OCI-LY7 (cell line): ENCODE measurements around the gene SLC41A3. TPM values are rescaled to one million over a fixed set of nuclear protein-coding genes. Genes with fewer than 3 reads are reported as not detected.
"Not testable (repeated sequence)": the region's sequence is repeated elsewhere in the genome, so short reads cannot be mapped to it uniquely, and the experiment has no call there.

Experiments used
- BruUV-seq: library from RNA; stranded (reverse); fragments of 400-500 nt; replicated peaks from 2 replicates; lab custom pipeline; 2021; lab: Mats Ljungman, UMichigan
- CTCF ChIA-PET: fragments of 300-600 bp; sonication (Branson Sonifier 250); formaldehyde crosslinking; loops from one replicate; lab custom pipeline; 2022; ENCODE audit warnings: antibody characterized with exemption; ENCODE audit not compliant: unreplicated experiment; lab: Charles Lee
- POLR2A ChIA-PET: fragments of 300-600 bp; sonication (Branson Sonifier 250); formaldehyde crosslinking; loops from one replicate; lab custom pipeline; 2022; ENCODE audit warnings: antibody characterized with exemption; lab: Charles Lee
- DNase-seq: peaks from one replicate; pipeline ENCODE4 v3.0.0-alpha.2; 2015; ENCODE audit warnings: low spot score
- H2AFZ ChIP-seq: fragments of 200-600 bp; sonication (generic), shearing (Covaris generic); 2 replicates; pipeline ENCODE4 v1.6.1; 2014; ENCODE audit warnings: mild to moderate bottlenecking, antibody characterized with exemption, low read length, moderate library complexity
- H3K27ac ChIP-seq: fragments of 200-600 bp; sonication (generic); 2 replicates; pipeline ENCODE4 v1.5.1; 2014; ENCODE audit warnings: mixed run types, low read depth, mild to moderate bottlenecking, moderate library complexity, low read length, inconsistent platforms; ENCODE audit not compliant: poor library complexity, severe bottlenecking
- H3K36me3 ChIP-seq: fragments of 200-600 bp; sonication (generic); 2 replicates; pipeline ENCODE4 v1.6.1; 2014; ENCODE audit warnings: mild to moderate bottlenecking, antibody characterized with exemption, low read length, moderate library complexity, mixed read lengths; ENCODE audit not compliant: insufficient read depth
- H3K4me1 ChIP-seq: fragments of 200-600 bp; sonication (generic); 2 replicates; pipeline ENCODE4 v1.5.1; 2014; ENCODE audit warnings: mild to moderate bottlenecking, low read length; ENCODE audit not compliant: insufficient read depth, poor library complexity, severe bottlenecking
- H3K4me2 ChIP-seq: fragments of 200-600 bp; sonication (generic); 2 replicates; pipeline ENCODE4 v1.6.1; 2014; ENCODE audit warnings: mild to moderate bottlenecking, low read length
- H3K4me3 ChIP-seq: fragments of 200-600 bp; sonication (generic); 2 replicates; pipeline ENCODE4 v1.5.1; 2014; ENCODE audit warnings: mild to moderate bottlenecking, low read depth, low read length; ENCODE audit not compliant: poor library complexity, severe bottlenecking
- H3K79me2 ChIP-seq: fragments of 200-600 bp; sonication (generic); 2 replicates; pipeline ENCODE4 v1.6.1; 2016; ENCODE audit warnings: low read depth, mild to moderate bottlenecking, low read length, moderate library complexity, mixed read lengths; ENCODE audit not compliant: insufficient read depth
- H3K9me2 ChIP-seq: fragments of 200-600 bp; sonication (generic); 2 replicates; pipeline ENCODE4 v1.6.1; 2016; ENCODE audit warnings: mild to moderate bottlenecking, low read length, mixed read lengths; ENCODE audit not compliant: insufficient read depth
- H3K9me3 ChIP-seq: fragments of 200-600 bp; sonication (generic); 2 replicates; pipeline ENCODE4 v1.6.1; 2014; ENCODE audit warnings: mild to moderate bottlenecking, mixed run types, low read length, mixed read lengths
- H4K20me1 ChIP-seq: fragments of 200-600 bp; sonication (generic); 2 replicates; pipeline ENCODE4 v1.6.1; 2014; ENCODE audit warnings: mild to moderate bottlenecking, antibody characterized with exemption, low read length, moderate library complexity, mixed read lengths; ENCODE audit not compliant: insufficient read depth
- EZH2phosphoT487 ChIP-seq: fragments of 200-600 bp; sonication (generic); IDR thresholded peaks from 2 replicates; pipeline ENCODE4 v1.6.1; 2018; ENCODE audit warnings: low read depth, borderline replicate concordance, mild to moderate bottlenecking, mixed run types, antibody characterized with exemption, low read length, moderate library complexity, mixed read lengths
- intact Hi-C: fragments of 100-400 bp; cut with micrococcal nuclease; formaldehyde crosslinking; loops from one replicate; pipeline ENCODE4 v1.10.0; 2022; ENCODE audit not compliant: unreplicated experiment
- total RNA-seq, 2 experiments: library from RNA; depleted of rRNA in 1 of 2; stranded (reverse); fragments of >200 nt in 1 of 2; shearing (Covaris generic) in 1 of 2; gene quantifications; 2 replicates each; pipeline ENCODE4 v1.2.3, GENCODE V29; 2014 to 2022

Gene SLC41A3
- total RNA-seq, 2 experiments from 2014 or later, result 31.9 to 35.9 TPM

DNA sequence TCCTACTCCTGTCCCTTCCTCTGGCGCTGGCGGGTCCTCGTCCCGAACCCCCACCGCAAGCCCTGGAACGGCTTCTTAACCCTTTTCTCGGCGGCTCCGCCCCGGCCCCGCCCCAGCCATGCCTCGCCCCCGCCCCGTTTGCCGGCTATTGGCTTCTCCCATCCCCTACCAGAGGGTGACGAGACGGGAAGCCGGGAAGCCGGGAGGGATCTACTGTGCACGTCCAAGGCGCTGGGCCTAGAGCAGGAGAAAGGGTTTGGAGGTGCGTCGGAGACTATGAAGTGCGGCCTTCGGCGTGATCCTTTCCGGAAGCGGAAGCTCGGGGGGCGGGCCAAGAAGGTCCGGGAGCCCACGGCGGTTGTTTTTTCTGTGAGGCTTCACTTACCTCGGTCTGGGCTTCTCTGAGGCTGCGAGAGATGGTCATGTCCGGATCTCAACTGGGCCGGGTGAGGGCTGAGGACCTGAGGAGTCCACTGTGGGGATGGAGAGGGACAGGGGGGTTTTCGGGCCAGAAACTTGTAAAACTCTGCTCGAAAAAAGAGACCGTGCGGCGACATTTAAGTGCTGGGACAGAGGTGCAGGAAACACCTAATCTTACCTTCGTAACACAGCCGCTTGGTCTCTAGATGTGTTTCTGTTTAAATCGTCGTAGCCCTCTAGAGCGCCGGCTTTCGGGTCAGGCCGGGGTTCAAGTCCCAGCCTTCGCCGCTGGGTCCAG is 93.5 kb downstream of the SLC41A3 start:
- Histone ChIP-seq H3K9me3 (no peaks in the 10 kb centered on the region), H3K79me2 (no peaks in the 10 kb centered on the region), H2AFZ (peak overlapping the region; percentile 86), H3K27ac (no peak overlapping the region), H3K4me3 (peak overlapping the region; percentile 72), H3K9me2 (no peaks in the 10 kb centered on the region), H3K4me1 (peaks cover 8% of the 10 kb centered on the region), H4K20me1 (no peaks in the 10 kb centered on the region), H3K36me3 (no peaks in the 10 kb centered on the region), H3K4me2 (peak overlapping the region; percentile 68)
- peak; percentile 66 for DNase-seq
- TF ChIP-seq EZH2phosphoT487, result no peak
- ChIA-PET POLR2A (no interaction called here), CTCF (no interaction called here)
- intact Hi-C loops, result no loop called here
- no TSS peak for BruUV-seq

DNA sequence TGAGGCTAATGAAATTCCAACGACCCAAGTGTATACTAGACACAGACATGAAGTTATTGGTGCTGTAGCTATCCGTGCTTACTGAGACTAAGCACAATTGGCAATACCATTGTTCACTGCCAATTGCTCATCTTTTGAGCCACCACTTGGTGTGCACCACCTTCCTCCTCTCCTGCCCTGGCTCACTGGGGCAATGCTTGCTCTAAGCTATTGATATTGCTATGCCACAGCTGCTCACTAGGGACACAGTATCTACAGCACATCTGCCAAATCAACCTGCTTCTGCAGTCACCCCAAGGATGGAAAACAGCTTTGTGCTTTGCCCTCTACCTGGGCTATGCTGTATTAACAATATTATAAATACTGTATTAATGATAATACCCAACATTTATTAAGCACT is 99.0 kb downstream of the SLC41A3 start:
- intact Hi-C loops, H3K9me3 ChIP-seq, DNase-seq, H3K36me3 ChIP-seq, H3K27ac ChIP-seq, H3K4me1 ChIP-seq, BruUV-seq, POLR2A ChIA-PET, H3K9me2 ChIP-seq, H2AFZ ChIP-seq, H3K4me2 ChIP-seq, H4K20me1 ChIP-seq, CTCF ChIA-PET, H3K4me3 ChIP-seq, H3K79me2 ChIP-seq: not testable (repeated sequence)

DNA sequence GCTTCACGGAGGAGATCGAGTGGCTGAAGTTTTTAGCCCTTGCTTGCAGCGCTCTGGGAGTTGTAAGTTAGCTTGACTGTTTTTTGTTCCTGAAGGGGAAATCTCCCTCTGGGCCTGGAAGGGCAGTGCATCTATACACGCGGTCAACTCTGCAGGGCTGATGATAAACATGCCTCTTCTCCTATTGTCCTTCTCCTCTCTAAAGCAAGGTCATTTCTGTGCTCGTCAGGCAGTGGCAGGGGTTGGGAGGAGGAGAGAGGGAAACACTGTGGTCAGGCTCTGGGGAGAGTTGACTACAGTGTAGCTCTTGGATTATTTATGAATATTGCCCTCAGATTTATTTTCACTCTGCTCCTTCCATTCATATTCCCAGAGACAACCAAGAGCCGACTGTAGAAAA is 106.8 kb downstream of the SLC41A3 start:
- H3K9me3 ChIP-seq, CTCF ChIA-PET, H3K4me1 ChIP-seq, H2AFZ ChIP-seq, H3K4me3 ChIP-seq, H3K9me2 ChIP-seq, intact Hi-C loops, H3K36me3 ChIP-seq, DNase-seq, H4K20me1 ChIP-seq, H3K4me2 ChIP-seq, H3K27ac ChIP-seq, BruUV-seq, H3K79me2 ChIP-seq: not testable (repeated sequence)
- POLR2A ChIA-PET, result interaction anchor here (0.6 kb wide), 1 partner anchor 186 kb away, joined by 3 read pairs; no protein-coding TSS in a partner anchor

DNA sequence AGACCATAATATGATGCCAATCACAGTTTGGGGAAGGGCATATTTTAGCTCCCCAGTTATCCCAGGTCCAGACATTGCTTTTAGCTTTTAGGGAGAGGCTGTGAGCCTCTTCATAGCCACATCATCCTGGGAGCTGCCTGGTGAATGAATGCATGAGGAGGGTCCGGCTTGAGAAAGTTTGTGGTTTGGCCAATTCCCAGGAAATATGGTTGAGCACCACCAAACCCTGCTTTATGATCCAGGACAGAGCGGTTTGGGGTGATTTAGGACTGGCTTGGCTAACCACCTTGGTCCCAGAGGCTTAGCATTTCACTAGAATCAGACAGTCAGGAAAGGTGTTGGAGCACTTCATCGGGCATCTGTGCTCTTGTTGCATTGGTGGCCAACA is 107.9 kb downstream of the SLC41A3 start:
- DNase-seq, H3K36me3 ChIP-seq, H3K4me2 ChIP-seq, H3K9me3 ChIP-seq, CTCF ChIA-PET, H3K9me2 ChIP-seq, H3K4me3 ChIP-seq, H3K79me2 ChIP-seq, H4K20me1 ChIP-seq, H3K4me1 ChIP-seq, intact Hi-C loops, H3K27ac ChIP-seq, H2AFZ ChIP-seq, BruUV-seq: not testable (repeated sequence)
- POLR2A ChIA-PET, result interaction anchor here (0.6 kb wide), 1 partner anchor 27 kb away, joined by 3 read pairs; no protein-coding TSS in a partner anchor

DNA sequence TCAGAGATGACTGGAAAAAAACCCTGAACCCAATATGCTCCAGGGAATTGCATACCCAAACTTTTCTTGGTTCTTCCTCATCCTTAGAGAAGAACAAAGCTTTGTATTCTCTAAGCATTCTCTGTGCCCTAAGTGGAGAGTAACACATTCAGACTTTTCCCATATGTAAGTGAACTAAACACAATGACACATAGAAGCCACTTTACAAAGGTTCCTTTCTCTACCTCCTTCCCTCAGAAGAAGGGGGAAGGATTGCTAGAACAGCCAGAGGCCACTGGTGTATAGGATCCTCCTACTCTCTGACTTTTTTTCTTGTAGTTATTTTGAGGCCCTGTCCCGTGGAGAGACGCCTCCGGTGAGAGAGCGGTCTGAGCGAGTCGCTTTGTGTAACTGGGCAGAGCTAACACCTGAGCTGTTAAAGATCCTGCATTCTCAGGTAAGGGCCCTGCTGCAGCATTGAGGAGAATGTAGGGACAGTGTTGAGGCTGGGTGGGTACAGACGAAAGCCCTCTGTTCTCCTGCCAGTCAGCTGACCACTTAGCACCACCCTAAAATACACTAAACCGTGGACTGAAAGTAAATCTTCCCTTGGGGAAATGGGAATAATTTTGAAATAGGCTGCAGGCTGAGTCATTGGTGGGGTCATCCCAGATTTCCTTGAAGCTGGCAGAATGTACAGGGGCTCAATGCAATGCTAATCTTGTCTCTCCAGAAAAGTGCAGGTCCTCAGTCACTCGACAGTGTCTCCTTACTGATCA is 108.5 kb downstream of the SLC41A3 start:
- H3K36me3 ChIP-seq, H3K4me1 ChIP-seq, H3K4me2 ChIP-seq, H3K79me2 ChIP-seq, CTCF ChIA-PET, H3K4me3 ChIP-seq, H4K20me1 ChIP-seq, H2AFZ ChIP-seq, H3K27ac ChIP-seq, intact Hi-C loops, BruUV-seq, H3K9me2 ChIP-seq, H3K9me3 ChIP-seq, DNase-seq: not testable (repeated sequence)
- POLR2A ChIA-PET, result interaction anchor here (0.6 kb wide), 1 partner anchor 28 kb away, joined by 3 read pairs; no protein-coding TSS in a partner anchor
